DMS79 (cell line): ENCODE data around the gene MTRF1.
A peak's percentile ranks its signal among the peaks of the same experiment; 100 is the strongest.

Source experiments
- DNase-seq: peaks from one replicate; lab custom pipeline; 2025; lab: John Stamatoyannopoulos, UW

Gene MTRF1, protein sequence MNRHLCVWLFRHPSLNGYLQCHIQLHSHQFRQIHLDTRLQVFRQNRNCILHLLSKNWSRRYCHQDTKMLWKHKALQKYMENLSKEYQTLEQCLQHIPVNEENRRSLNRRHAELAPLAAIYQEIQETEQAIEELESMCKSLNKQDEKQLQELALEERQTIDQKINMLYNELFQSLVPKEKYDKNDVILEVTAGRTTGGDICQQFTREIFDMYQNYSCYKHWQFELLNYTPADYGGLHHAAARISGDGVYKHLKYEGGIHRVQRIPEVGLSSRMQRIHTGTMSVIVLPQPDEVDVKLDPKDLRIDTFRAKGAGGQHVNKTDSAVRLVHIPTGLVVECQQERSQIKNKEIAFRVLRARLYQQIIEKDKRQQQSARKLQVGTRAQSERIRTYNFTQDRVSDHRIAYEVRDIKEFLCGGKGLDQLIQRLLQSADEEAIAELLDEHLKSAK

DNA sequence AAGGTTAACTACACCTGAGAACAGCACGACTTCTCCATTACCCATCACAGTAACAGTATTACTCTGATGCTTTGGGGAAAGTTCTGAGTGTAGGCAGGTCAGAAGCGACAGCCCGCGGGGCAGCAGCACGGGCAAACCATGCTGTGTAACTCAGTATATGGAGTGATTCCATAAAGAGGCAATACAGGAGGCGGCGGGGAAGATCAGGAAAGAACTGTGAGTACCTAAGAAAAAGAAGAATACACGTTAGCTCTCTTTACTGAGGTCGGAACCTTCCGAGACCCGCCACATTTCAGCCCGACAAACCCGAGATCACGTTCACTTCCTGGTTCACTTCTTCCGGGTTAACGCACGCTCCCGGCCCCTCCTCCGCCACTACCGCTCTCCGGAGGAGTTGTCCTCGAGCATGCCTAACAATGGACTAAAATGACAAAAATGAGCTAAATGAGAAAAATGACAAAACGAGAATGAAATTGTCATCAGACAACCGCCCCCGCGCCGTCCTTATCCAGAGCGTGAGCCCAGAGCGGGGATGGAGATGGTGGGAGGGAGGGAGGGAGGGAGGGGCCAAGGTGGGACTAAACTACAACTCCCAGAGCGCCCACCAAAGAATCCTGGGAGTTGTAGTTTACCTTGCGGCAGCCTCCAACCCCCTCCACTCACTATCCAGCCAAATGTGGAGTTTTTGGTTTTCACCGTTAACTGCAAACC is at the start of gene MTRF1:
TSS of gene MTRF1 (minus strand) at position 316 of the 711 bp plus-strand sequence. CDS start 2,669 bp downstream, outside the sequence.
- peak; percentile 72 for DNase-seq

DNA sequence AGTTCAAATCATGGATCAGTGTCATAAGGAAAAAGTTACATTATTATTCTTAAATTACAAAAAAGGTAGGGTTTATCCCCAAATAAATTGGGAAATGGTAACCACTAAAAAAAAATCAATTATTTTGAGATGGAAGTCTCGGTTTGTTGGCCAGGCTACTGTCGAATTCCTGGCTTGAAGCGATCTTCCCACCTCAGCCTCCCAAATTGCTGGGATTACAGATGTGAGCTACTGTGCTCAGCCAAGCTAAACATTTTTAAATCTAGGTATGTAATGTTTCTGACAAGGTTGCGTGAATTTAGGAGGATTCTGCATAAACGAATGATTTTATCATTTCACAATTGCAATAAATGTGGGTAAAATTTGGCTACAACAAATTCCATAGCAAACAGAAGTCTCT is 49.7 kb upstream of the MTRF1 start:
- DNase-seq = no peak

DNA sequence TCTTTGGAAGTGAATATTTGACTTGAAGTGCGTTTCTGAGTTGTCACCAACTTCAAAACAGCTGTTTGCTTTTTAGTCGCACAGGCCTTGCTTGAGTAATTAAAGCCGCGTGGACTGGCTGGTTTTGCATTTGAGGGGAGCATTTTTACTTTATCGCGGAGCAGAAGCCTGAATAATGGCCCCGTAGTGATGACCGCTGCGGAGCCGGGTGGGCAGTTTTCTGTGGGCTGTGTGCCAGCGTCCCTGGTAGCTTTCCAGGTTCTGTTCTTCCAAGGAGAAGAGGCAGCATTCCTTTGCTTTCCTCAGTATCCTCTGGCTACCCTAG is 48.8 kb upstream of the MTRF1 start:
- no peak for DNase-seq

DNA sequence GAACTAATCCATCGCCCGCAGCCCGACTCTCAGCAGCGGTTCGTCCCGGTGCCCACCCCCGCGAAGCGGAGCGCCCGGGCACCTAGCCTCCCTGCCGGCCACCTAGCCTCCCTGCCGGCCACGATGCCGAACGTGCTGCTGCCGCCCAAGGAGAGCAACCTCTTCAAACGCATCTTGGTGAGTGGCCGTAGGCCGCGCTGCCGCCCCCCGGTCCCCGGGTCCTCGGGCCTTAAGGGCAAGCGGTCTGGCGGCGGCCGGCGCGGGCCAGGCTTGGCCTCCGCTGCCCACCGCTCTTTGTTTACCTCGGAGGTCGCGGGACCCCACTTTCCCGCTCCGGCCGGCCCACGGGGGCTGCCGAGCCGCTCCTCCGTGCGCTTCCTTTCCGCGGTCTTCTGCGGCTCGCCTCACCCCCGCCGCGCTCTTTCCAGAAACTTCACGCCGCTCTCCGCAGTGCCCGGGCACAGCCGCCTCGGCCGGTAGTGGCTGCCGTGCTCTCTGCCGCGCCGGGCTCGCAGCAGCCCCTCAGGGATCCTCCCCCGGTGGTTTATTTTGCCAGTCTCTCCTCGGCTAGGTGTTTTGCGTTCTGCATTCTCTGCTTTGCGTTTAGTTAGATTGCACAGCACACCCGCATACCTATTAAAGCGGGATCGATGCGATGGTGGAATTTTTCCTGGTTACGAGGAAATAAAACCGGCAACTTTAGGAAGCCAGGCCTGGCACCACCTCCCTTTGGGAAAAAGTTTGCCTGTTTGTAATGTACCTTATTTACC is 48.2 kb upstream of the MTRF1 start:
- no peak for DNase-seq

DNA sequence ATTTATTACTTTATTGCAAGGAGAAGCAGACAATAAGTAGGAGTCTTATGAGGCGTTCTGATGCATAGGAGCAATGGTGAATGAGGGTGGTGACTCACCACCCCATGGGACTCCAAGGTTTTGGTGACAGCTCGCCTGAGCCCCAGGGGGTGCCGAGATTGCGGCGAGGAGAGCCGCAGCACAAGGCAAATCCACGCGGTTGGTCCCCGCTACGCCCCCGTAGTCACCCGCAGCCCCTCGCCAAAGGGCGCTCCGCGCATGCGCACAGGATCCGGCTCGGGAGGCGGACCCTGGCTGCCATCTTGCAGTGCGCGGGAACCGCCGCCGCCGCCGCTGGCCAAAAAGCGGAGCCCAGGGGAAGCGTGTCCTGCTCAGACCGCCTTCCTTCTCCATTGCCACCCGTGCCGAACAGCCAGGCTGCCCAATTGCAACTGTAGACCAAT is 47.6 kb upstream of the MTRF1 start, which contains the start of gene NAA16:
TSS of gene NAA16 (plus strand) at position 305 of the 443 bp plus-strand sequence. CDS start 262 bp downstream, outside the sequence.
- peak; percentile 46 for DNase-seq

DNA sequence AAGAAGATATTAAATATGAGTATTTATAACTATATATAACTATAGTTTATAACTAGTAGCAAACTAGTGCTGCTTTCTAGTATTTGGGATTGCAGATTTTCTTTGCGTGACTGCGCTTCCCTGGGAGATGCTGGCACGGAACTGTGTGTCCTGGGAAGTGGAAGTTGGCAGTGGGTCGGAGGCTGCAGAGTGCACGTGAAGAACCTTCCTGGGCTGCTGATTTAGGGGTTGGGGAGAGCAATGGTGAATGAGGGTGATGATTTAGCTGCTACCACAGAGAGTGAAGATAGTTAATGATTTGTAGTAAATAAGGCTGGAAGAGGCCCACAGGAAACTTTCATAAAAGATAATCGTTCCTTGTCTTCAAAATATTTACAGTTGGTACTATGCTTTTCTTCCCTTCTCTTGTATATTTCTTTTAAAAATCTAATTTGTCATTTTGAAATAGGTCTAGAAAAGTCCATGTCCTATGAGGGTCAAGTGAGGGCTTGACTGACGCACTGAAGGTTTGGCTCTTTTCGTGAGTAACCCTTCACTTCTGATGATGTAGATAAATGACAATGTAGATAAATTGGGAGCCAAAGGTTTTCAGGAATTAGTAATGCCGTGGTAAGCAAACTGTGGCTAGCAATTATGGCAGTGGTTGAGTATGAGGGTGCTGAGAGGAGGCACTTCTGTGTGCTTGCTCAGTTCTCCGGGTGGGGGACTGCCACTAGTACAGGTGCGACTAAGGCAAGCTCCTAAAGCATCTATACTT is 44.7 kb upstream of the MTRF1 start:
- DNase-seq = no peak

DNA sequence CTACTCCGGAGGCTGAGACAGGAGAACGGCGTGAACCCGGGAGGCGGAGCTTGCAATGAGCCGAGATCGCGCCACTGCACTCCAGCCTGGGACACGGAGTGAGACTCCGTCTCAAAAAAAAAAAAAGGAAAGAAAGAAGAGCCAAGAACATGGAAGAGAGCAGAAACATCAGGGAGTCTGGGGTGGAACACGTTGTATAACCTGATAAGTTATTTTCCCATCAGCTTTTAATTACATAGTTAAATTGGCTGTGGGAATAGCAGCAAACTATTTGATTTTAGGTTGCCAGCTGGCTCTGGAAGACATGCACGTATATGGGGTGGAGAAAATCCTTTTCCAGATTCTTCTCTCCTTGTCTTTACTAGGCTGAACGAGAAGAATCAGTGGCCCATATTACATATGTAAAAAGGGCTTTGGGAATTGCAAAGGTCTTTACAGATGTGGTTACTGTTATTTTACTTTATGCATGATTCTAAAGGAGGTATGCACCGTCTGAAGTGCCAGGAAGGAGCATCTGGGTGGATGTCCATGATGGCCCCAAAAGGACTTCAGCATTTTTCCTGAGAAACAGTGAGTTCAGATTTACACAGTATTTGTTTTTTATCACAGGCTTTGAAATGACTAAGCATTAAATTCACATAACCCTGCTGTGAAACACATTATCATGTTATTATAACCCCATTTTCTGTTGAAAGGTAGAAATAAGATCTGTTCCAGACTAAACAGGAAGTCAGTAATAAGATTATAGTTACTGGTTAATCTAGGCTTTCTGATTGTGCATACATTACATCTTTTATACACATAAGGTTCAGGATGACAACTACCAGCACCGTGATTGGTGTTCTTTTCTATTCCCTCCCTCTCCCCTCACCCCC is 43.1 kb upstream of the MTRF1 start:
- no peak for DNase-seq

DNA sequence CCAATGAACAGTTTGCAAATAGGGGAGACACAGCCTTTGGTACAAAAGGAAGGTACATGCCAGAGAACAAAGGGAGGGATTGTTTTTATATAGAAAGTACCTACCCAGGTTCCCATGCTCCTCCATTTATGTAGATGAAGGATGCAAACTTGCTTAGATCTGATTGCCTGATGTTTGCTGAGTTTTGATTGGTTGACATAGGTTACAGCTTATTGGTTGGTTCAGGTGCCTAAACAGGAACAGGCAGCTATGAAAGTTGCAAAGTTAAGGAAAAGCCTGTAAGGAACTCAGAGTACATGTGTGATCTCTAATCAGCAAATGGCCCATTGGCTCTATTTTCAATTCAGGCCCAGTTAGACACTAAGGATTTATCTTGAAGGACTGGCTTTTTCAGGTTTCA is 41.2 kb upstream of the MTRF1 start:
- no peak for DNase-seq

DNA sequence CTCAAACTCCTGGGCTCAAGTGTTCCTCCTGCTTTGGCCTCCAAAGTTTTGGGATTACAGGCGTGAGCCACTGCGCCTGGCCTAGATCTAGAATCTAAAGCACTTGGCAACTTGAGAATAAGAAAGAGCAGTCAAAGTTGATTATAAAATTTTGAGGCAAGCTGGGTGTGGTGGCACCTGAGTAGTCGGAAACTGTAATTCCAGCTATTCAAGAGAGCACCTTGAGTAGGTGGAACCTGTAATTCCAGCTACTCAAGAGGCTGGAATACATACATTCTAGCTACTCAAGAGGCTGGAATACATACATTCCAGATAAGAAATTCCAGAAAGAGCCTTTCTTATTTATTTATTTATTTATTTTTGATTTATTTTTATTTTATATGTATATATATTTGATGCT is 39.4 kb upstream of the MTRF1 start:
- no peak for DNase-seq

DNA sequence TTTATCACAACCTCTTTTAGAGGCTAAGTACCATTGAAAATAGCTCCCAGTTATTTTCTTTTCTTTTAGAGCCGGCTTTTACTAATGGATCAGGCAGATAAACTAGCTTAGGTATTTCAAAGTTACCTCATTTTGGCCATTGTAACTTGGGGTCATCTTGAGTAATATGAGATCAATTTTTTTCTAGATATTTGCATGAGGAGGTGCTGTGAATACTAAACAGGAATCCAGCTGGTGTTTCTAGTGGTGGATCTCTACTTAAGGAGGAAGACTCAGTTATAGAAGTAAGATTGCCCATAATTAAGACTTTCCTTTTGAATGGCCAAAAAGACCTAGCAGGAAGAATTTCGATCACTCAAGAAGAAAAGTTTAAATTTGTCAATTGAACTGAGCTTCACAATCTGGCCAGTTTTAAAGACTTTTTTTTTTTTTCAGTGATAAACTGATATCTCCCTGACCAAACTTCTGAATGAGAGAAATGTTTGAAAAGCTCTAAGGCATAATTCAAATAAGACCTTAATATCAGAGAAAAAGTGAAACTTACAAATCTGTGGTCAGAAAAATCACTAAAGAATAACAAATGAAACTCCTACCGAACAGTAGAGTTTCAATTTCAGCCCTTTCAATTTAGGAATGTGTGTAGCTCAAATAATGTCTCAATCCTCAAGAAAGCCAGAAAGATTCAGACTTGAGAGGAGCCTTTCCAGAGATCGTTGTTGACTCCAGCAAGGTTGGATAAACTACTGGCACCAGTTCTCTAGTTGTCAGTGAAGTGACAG is 36.1 kb upstream of the MTRF1 start:
- no peak for DNase-seq

DNA sequence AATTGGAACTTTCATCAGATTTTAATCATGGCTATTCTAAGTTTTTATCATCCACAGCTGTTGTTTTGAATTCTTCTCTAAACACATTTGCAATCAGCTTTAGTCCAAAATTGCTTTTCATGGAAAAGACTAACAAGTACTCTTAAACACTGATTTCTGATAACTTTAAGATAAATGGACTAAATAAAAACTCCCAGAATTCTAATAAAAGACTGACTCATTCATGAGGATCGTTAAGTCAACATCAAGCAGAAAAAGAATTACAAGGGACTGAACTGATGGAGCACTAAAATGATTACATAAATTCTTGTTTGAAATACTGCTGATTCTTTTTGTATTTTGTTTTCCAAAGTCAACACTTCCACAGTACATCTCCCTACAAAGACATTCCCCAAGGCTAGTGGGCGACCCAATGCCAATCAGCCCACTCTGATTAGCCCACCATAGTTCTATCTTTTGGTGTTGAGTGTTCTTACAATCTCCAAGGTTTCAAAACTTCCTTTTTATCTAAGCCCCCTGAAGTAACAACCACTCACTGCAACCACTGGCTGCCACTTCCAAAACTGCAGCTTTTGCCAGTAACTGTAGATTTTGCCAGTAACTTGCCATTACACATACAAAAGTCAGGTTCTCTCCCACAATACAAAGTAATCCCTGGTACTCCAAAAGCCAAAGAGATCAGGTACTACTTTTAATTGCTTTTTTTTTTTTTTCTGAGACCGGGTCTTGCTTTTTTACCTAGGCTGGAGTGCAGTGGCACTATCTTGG is 33.7 kb upstream of the MTRF1 start:
- no peak for DNase-seq

DNA sequence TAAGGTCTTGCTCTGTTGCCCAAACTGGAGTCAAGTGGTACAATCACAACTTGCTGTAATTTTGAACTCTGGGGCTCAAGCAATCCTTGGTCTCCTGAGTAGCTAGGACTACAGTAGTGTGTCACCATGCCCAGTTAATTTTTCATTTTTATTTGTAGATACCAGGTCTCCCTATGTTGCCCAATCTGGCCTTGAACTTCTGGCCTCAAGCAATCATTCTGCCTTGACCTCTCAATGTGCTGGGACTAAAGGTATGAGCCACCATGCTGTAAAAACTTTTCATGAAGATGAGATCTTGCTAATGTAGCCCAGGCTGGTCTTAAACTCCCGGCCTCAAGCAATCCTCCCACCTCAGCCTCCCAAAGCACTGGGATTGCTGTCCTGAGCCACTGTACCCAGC is 32.6 kb upstream of the MTRF1 start:
- DNase-seq = no peak

DNA sequence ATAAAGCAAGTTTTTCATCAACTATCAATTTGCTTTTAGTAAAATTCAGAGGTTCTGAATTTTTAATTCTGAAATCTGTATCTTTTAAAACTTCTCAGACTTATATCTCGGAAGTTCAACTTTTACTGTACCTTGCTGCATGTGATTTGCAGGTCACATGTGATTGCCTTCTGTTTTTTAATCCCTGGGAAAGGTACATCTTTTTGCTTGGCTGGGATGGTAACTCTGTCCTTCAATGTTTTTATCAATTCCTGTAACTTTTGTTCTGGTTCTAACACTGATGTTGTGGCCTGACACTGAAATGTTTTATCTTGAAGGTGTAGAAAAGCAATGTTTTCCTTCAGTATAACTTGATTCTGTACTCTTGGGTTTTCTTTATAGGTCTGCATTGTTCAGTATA is 31.5 kb upstream of the MTRF1 start:
- DNase-seq = no peak

DNA sequence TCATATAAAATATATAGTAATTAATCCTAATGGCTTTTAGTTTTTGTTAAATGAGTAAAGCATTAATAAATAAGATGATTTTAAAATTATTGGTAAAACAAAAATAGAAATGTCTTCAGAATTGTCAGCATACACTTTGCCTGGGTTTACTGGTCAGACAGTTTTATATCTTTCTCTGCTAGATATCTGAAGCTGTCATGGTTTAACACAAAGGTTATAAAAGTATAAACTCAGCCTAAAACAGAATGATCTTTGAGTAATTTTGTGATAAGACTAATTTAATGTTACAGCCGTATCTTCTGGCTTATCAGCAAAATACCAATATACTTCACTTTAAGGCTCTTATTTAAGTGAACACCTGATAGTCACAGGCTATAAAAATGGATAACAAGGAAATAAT is 29.9 kb upstream of the MTRF1 start:
- no peak for DNase-seq

DNA sequence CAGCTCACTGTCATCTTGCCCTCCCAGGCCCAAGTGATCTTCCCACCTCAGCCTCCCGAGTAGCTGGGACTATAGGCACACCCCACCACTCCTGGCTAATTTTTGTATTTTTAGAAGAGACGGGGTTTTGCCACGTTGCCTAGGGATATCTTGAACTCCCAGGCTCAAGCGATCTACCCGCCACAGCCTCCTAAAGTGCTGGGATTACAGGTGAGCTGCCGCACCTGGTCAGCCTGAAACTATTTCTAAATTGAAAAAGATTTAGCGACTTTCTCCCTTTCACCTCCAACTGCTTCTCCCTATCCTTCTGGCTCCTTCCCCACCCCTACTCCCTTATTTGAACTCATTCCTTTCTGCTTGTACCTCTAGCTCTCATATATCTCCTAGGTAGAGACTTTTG is 27.9 kb upstream of the MTRF1 start:
- DNase-seq = no peak

DNA sequence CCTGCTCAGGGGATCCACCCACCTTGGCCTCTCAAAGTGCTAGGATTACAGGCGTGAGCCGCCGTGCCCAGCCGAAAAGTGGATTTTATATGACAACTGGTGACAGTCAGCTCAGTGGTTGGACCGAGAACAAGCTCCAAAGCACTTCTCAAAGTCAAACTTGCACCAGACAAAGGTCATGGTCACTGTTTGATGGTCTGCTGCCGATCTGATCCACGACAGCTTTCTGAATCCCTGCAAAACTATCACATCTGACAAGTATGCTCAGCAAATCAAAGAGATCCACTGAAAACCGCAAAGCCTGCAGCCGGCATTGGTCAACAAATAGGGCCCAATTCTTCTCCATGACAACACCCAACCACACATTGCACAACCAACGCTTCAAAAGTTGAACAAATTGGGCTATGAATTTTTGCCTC is 26.1 kb upstream of the MTRF1 start:
- no peak for DNase-seq

DNA sequence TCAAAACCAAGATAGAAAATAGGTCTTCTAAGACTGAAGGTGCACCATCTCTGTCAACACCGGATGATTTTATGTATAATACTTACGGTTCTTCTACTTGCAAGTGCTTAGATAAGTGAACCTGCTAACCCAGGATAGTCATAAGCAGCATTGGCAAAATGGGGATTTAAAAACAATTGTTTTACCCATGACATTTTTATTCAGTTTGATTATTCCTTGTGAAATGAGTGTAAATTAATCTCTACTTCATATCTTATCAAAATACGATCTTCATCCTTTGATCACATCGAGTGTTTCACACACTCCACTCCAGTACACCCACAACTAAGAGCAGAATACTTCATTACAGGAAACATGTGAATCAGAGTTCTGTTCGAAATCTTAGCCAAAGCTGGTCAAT is 23.0 kb upstream of the MTRF1 start:
- no peak for DNase-seq

DNA sequence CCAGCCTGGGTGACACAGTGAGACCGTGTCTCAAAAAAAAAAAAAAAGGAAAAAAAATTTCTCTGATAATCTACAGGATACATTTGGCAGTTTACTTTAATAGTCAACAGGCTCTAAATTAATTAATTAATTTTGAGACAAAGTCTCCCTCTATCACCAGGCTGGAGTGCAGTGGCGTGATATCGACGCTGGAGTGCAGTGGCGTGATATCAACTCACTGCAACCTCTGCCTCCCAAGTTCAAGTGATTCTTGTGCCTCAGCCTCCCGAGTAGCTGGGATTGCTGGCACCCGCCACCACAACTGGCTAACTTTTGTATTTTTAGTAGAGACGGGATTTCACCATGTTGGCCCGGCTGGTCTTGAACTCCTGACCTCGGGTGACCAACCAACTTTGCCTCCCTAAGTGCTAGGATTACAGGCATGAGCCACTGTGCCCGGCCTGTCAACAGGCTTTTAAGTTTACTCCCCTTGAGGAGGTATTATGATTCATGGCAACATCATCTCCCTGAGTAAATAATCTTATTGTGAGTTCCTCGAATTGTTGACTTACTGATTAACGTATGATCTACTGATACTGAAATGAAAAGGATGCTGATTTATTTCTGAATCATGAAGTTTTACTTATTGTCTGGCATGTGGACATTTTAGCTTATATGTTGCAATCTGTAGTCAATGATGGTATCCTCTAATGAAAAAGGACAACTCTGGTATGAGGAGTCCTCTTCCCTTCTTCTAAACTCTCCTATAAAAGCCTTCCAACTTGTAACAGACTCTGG is 21.3 kb upstream of the MTRF1 start:
- DNase-seq = no peak
